A673 (cell line): Measurements from ENCODE around the gene DNTTIP2. TPM values are rescaled to one million over a fixed set of nuclear protein-coding genes. Genes with fewer than 3 reads are reported as not detected.
"Not testable (repeated sequence)": the region's sequence is repeated elsewhere in the genome, so short reads cannot be mapped to it uniquely, and the experiment has no call there.

Experiments
- BruUV-seq: library from RNA; stranded (reverse); fragments of 400-500 nt; replicated peaks from 2 replicates; lab custom pipeline; 2021; lab: Mats Ljungman, UMichigan
- CTCF ChIA-PET: fragments of 300-600 bp; sonication (Branson Sonifier 250); formaldehyde crosslinking; loops from one replicate; lab custom pipeline; 2022; ENCODE audit warnings: antibody characterized with exemption; lab: Charles Lee
- POLR2A ChIA-PET: fragments of 300-600 bp; sonication (Branson Sonifier 250); formaldehyde crosslinking; loops from one replicate; lab custom pipeline; 2022; ENCODE audit warnings: antibody characterized with exemption; ENCODE audit not compliant: low non-redundant PET; lab: Charles Lee
- DNase-seq: peaks from one replicate; pipeline ENCODE4 v3.0.0-alpha.2; 2015; ENCODE audit warnings: low spot score
- H3K27ac ChIP-seq: fragments of 200-600 bp; sonication (generic); 2 replicates; pipeline ENCODE4 v1.5.1; 2016; ENCODE audit warnings: mixed run types, low read depth, mild to moderate bottlenecking, mixed read lengths, antibody characterized with exemption, low read length; ENCODE audit not compliant: poor library complexity, severe bottlenecking
- H3K27me3 ChIP-seq: fragments of 200-600 bp; sonication (generic); replicated peaks from 2 replicates; pipeline ENCODE4 v1.6.1; 2017; ENCODE audit warnings: mixed run types, low read depth, mild to moderate bottlenecking, mixed read lengths, antibody characterized with exemption, low read length; ENCODE audit not compliant: insufficient read depth, poor library complexity
- H3K36me3 ChIP-seq: fragments of 200-600 bp; sonication (generic); 2 replicates; pipeline ENCODE4 v1.6.1; 2016; ENCODE audit warnings: mixed run types, mild to moderate bottlenecking, mixed read lengths, antibody characterized with exemption, low read length; ENCODE audit not compliant: insufficient read depth, poor library complexity, severe bottlenecking
- H3K4me1 ChIP-seq: fragments of 200-600 bp; sonication (generic); 2 replicates; pipeline ENCODE4 v1.6.1; 2017; ENCODE audit warnings: mixed run types, mild to moderate bottlenecking, mixed read lengths, antibody characterized with exemption, low read length; ENCODE audit not compliant: insufficient read depth, poor library complexity, severe bottlenecking
- H3K4me3 ChIP-seq: fragments of 200-600 bp; sonication (generic); 2 replicates; pipeline ENCODE4 v1.5.1; 2016; ENCODE audit warnings: low read depth, mixed run types, mild to moderate bottlenecking, mixed read lengths, low read length; ENCODE audit not compliant: poor library complexity, severe bottlenecking
- H3K9me3 ChIP-seq: fragments of 200-600 bp; sonication (generic); 2 replicates; pipeline ENCODE4 v1.6.1; 2016; ENCODE audit warnings: mixed run types, low read depth, mild to moderate bottlenecking, mixed read lengths, antibody characterized with exemption, low read length; ENCODE audit not compliant: poor library complexity, severe bottlenecking
- CTCF ChIP-seq: fragments of 300-800, 200-600 bp; sonication (generic); conservative IDR thresholded peaks from 2 replicates; pipeline ENCODE4 v1.5.1; 2017; ENCODE audit warnings: low read depth, mild to moderate bottlenecking, antibody characterized with exemption, low read length, moderate library complexity, mixed read lengths
- EZH2 ChIP-seq: fragments of 200-600 bp; sonication (generic); IDR thresholded peaks from 2 replicates; pipeline ENCODE4 v1.6.1; 2017; ENCODE audit warnings: borderline replicate concordance, low read depth, mild to moderate bottlenecking, mixed read lengths, antibody characterized with exemption, low read length; ENCODE audit not compliant: poor library complexity, severe bottlenecking
- intact Hi-C: fragments of 100-400 bp; cut with micrococcal nuclease; formaldehyde crosslinking; loops from one replicate; pipeline ENCODE4 v1.10.0; 2022; ENCODE audit not compliant: unreplicated experiment
- total RNA-seq: library from RNA; stranded (reverse); gene quantifications from 2 replicates; pipeline ENCODE4 v1.2.3, GENCODE V29; 2021

The DNTTIP2 gene
- total RNA-seq, 1 experiment from 2014 or later: 102 TPM

GRCh38 chr1:93851878-93852277 is 27.1 kb downstream of the DNTTIP2 start:
- DNase-seq: no peak
- POLR2A ChIA-PET: no interaction called here
- BruUV-seq: no TSS peak
- Histone ChIP-seq H3K4me1 (no peaks in the 10 kb centered on the region), H3K27ac (no peak overlapping the region), H3K27me3 (no peaks in the 10 kb centered on the region), H3K36me3 (no peaks in the 10 kb centered on the region), H3K4me3 (no peak overlapping the region), H3K9me3 (no peaks in the 10 kb centered on the region)
- intact Hi-C loops: no loop called here
- CTCF ChIA-PET: interaction anchor here (1.4 kb wide), 1 partner anchor 222 kb away, joined by 5 read pairs; no protein-coding TSS in a partner anchor
- no peak for TF ChIP-seq EZH2
- no peak for TF ChIP-seq CTCF

GRCh38 chr1:93851327-93851712 is 27.7 kb downstream of the DNTTIP2 start:
- Histone ChIP-seq H3K27ac (no peak overlapping the region), H3K4me1 (no peaks in the 10 kb centered on the region), H3K9me3 (no peaks in the 10 kb centered on the region), H3K36me3 (no peaks in the 10 kb centered on the region), H3K4me3 (no peak overlapping the region), H3K27me3 (no peaks in the 10 kb centered on the region)
- CTCF ChIA-PET: interaction anchor here (1.4 kb wide), 1 partner anchor 222 kb away, joined by 5 read pairs; no protein-coding TSS in a partner anchor
- POLR2A ChIA-PET: no interaction called here
- intact Hi-C loops: no loop called here
- TF ChIP-seq EZH2 (no peak), CTCF (no peak)
- DNase-seq: no peak
- no TSS peak for BruUV-seq

- BruUV-seq, POLR2A ChIA-PET, intact Hi-C loops: not testable (repeated sequence)
Observed at GRCh38 chr1:93850687-93851326, 28.2 kb downstream of the DNTTIP2 start.

More at GRCh38 chr1:93850687-93851326, 28.2 kb downstream of the DNTTIP2 start:
- H3K27me3 ChIP-seq, H3K4me3 ChIP-seq, H3K36me3 ChIP-seq, H3K4me1 ChIP-seq, H3K27ac ChIP-seq, H3K9me3 ChIP-seq: not testable (repeated sequence)
- CTCF ChIA-PET: interaction anchor here (1.4 kb wide), 1 partner anchor 221 kb away, joined by 5 read pairs; no protein-coding TSS in a partner anchor
- peak; percentile 63 for TF ChIP-seq CTCF
- peak; percentile 60 for DNase-seq
